ENCODE measurements around the gene MRPL10. TPM values are rescaled to one million over a fixed set of nuclear protein-coding genes. Genes with fewer than 3 reads are reported as not detected.

MRPL10 gene
- total RNA-seq, 1 experiment from 2014 or later = 63.8 TPM

GRCh38 chr17:47815106-47815918 is 16.0 kb downstream of the MRPL10 start:
- H3K9me3 ChIP-seq (ENCODE audit: insufficient read depth, low read depth) = no peaks in the 10 kb centered on the region
- peaks cover 30% of the 10 kb centered on the region for H3K36me3 ChIP-seq (ENCODE audit: low read depth)
- H4K20me1 ChIP-seq (ENCODE audit: insufficient read depth) = no peaks in the 10 kb centered on the region
- H3K79me2 ChIP-seq (ENCODE audit: low read depth) = peaks cover 15% of the 10 kb centered on the region; the same call in 1 of the 2 replicates
- H3K4me2 ChIP-seq = no peak overlapping the region
- ChIA-PET CTCF (no interaction called here), POLR2A (ENCODE audit: unreplicated experiment) (no interaction called here)
- H3K27ac ChIP-seq = no peak overlapping the region
- peaks cover 34% of the 10 kb centered on the region for H3K4me1 ChIP-seq (replicated peaks; ENCODE audit: insufficient read depth)
- no peaks in the 10 kb centered on the region for H3K27me3 ChIP-seq (ENCODE audit: insufficient read depth, low read depth)
- no peak for DNase-seq
- no peak overlapping the region for H3K4me3 ChIP-seq
- TF ChIP-seq EZH2 (IDR thresholded peaks at IDR 0.05; ENCODE audit: low read depth) = no peak
- TF ChIP-seq CTCF (conservative IDR thresholded peaks at IDR 0.05) = no peak
- peaks cover 22% of the 10 kb centered on the region for H3F3A ChIP-seq (ENCODE audit: insufficient read depth, low read depth)
- no peak overlapping the region for H2AFZ ChIP-seq
- no peaks in the 10 kb centered on the region for H3K9me2 ChIP-seq (ENCODE audit: insufficient read depth)
- no TSS peak for BruUV-seq (replicated peaks)
- intact Hi-C loops (cut with micrococcal nuclease; ENCODE audit: unreplicated experiment) = no loop called here

GRCh38 chr17:47813512-47814031 is 17.8 kb downstream of the MRPL10 start:
- Histone ChIP-seq H3K4me2 (no peak overlapping the region), H3K4me3 (no peak overlapping the region), H3F3A (ENCODE audit: insufficient read depth, low read depth) (peaks cover 33% of the 10 kb centered on the region), H3K4me1 (replicated peaks; ENCODE audit: insufficient read depth) (peaks cover 38% of the 10 kb centered on the region), H3K27me3 (ENCODE audit: insufficient read depth, low read depth) (no peaks in the 10 kb centered on the region), H3K9me2 (ENCODE audit: insufficient read depth) (no peaks in the 10 kb centered on the region), H3K79me2 (ENCODE audit: low read depth) (peaks cover 4% of the 10 kb centered on the region; the same call in 1 of the 2 replicates), H4K20me1 (ENCODE audit: insufficient read depth) (no peaks in the 10 kb centered on the region), H3K36me3 (ENCODE audit: low read depth) (peaks cover 30% of the 10 kb centered on the region), H2AFZ (no peak overlapping the region), H3K27ac (no peak overlapping the region), H3K9me3 (ENCODE audit: insufficient read depth, low read depth) (no peaks in the 10 kb centered on the region)
- intact Hi-C loops (cut with micrococcal nuclease; ENCODE audit: unreplicated experiment) = no loop called here
- POLR2A ChIA-PET (ENCODE audit: unreplicated experiment) = no interaction called here
- CTCF ChIA-PET = no interaction called here
- TF ChIP-seq EZH2 (IDR thresholded peaks at IDR 0.05; ENCODE audit: low read depth) (no peak), CTCF (conservative IDR thresholded peaks at IDR 0.05) (no peak)
- no TSS peak for BruUV-seq (replicated peaks)
- no peak for DNase-seq

DNA sequence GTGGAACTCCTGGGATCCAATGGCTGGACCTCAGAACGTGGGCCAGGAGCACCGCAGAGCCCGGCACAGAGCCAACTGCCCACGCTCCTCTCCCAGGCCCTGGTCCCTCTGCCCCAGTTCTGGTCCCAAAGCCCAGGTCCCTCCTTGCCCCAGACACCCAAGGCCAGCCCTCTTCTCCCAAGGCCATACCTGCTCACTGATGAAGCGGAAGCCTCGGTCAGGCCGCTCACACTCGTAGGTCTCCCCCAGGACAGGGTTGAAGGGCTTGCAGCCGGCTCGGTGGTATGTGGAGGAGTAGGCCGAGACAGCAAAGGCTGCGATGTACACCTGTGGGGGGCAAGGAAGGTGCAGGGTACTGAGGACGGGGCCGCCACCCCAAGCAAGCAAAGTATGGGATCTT is 18.3 kb downstream of the MRPL10 start:
- intact Hi-C loops (cut with micrococcal nuclease; ENCODE audit: unreplicated experiment) = no loop called here
- Histone ChIP-seq H3K9me3 (ENCODE audit: insufficient read depth, low read depth) (no peaks in the 10 kb centered on the region), H3K4me3 (no peak overlapping the region), H3K9me2 (ENCODE audit: insufficient read depth) (no peaks in the 10 kb centered on the region), H2AFZ (no peak overlapping the region), H3K4me2 (no peak overlapping the region), H3K27ac (no peak overlapping the region), H4K20me1 (ENCODE audit: insufficient read depth) (no peaks in the 10 kb centered on the region), H3K79me2 (ENCODE audit: low read depth) (no peaks in the 10 kb centered on the region; the same call in 1 of the 2 replicates), H3K4me1 (replicated peaks; ENCODE audit: insufficient read depth) (peaks cover 40% of the 10 kb centered on the region), H3K36me3 (ENCODE audit: low read depth) (peaks cover 29% of the 10 kb centered on the region), H3F3A (ENCODE audit: insufficient read depth, low read depth) (peaks cover 35% of the 10 kb centered on the region), H3K27me3 (ENCODE audit: insufficient read depth, low read depth) (no peaks in the 10 kb centered on the region)
- BruUV-seq (replicated peaks) = no TSS peak
- DNase-seq = no peak
- CTCF ChIA-PET = no interaction called here
- TF ChIP-seq CTCF (conservative IDR thresholded peaks at IDR 0.05) (no peak), EZH2 (IDR thresholded peaks at IDR 0.05; ENCODE audit: low read depth) (no peak)
- POLR2A ChIA-PET (ENCODE audit: unreplicated experiment) = no interaction called here

Data from PC-9 (cell line).